MM.1S (cell line): ENCODE results near the gene BLCAP.

Experiments used
- EZH2 ChIP-seq: fragments of 300-600 bp; sonication (generic); optimal IDR thresholded peaks from 2 replicates; pipeline ENCODE3; 2017; ENCODE audit warnings: low read depth, mild to moderate bottlenecking, antibody characterized with exemption, low read length, mixed read lengths
- EZH2phosphoT487 ChIP-seq: fragments of 300-600 bp; sonication (generic); IDR thresholded peaks from 2 replicates; pipeline ENCODE4 v1.6.1; 2018; ENCODE audit warnings: antibody characterized with exemption, low read length
- TF ChIP-seq, protein P1 (sequence below): fragments of 300-600 bp; sonication (generic); IDR thresholded peaks from 2 replicates; pipeline ENCODE4 v1.5.1; 2016; ENCODE audit warnings: antibody characterized with exemption, low read length, mixed read lengths

DNA sequence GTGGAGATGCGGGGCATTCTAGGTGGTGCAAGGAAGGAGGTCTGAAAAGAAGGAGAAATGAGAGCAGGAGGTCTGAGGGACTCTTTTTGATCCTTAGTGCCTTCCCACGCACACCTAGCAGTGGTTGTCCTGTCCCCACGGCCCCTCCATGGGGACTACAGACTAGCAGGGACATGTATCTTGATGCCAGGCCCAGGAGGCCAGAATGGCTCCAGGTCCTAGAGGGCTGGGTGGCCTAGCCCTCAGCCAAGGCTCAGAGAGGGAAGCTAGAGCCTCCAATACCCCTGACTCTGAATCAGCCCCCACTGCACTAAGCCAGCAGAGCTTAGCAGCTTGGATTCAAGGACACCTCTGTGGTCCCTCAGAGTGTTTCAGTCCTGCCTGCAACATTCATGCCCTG, 16.7 kb upstream of the BLCAP start:
- TF ChIP-seq, protein P1, sequence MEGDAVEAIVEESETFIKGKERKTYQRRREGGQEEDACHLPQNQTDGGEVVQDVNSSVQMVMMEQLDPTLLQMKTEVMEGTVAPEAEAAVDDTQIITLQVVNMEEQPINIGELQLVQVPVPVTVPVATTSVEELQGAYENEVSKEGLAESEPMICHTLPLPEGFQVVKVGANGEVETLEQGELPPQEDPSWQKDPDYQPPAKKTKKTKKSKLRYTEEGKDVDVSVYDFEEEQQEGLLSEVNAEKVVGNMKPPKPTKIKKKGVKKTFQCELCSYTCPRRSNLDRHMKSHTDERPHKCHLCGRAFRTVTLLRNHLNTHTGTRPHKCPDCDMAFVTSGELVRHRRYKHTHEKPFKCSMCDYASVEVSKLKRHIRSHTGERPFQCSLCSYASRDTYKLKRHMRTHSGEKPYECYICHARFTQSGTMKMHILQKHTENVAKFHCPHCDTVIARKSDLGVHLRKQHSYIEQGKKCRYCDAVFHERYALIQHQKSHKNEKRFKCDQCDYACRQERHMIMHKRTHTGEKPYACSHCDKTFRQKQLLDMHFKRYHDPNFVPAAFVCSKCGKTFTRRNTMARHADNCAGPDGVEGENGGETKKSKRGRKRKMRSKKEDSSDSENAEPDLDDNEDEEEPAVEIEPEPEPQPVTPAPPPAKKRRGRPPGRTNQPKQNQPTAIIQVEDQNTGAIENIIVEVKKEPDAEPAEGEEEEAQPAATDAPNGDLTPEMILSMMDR = no peak
- TF ChIP-seq EZH2phosphoT487 (no peak), EZH2 (no peak)
